NT2/D1 (cell line): Measurements from ENCODE around the gene ROBO2.

Experiments
- DNase-seq: peaks from one replicate; pipeline ENCODE4 v3.0.0-alpha.2; 2011; ENCODE audit warnings: low read depth, low spot score
- H3K27me3 ChIP-seq: 2 replicates; pipeline ENCODE4 v1.6.0; 2011; ENCODE audit warnings: mild to moderate bottlenecking; ENCODE audit not compliant: insufficient read length, insufficient read depth
- H3K36me3 ChIP-seq: 2 replicates; pipeline ENCODE4 v1.6.1; 2011; ENCODE audit warnings: mild to moderate bottlenecking, low read length, mixed read lengths; ENCODE audit not compliant: insufficient read depth, insufficient read length
- H3K4me1 ChIP-seq: 2 replicates; pipeline ENCODE4 v1.5.1; 2011; ENCODE audit not compliant: insufficient read depth, insufficient read length
- H3K4me3 ChIP-seq: 2 replicates; pipeline ENCODE4 v1.5.1; 2011; ENCODE audit warnings: low read depth; ENCODE audit not compliant: insufficient read length
- H3K9ac ChIP-seq: 2 replicates; pipeline ENCODE4 v1.6.0; 2011; ENCODE audit warnings: low read depth; ENCODE audit not compliant: insufficient read length
- H3K9me3 ChIP-seq: 2 replicates; pipeline ENCODE4 v1.5.1; 2011; ENCODE audit warnings: mild to moderate bottlenecking, low read length; ENCODE audit not compliant: insufficient read depth
- SUZ12 ChIP-seq: IDR thresholded peaks from 2 replicates; pipeline ENCODE4 v1.6.1; 2011; ENCODE audit not compliant: insufficient read length, insufficient read depth; ENCODE audit errors: extremely low read depth
- YY1 ChIP-seq: IDR thresholded peaks from 2 replicates; pipeline ENCODE4 v1.6.1; 2011; ENCODE audit not compliant: insufficient read length, insufficient read depth
- ZNF274 ChIP-seq: IDR thresholded peaks from 2 replicates; pipeline ENCODE4 v1.6.1; 2011; ENCODE audit warnings: mild to moderate bottlenecking, low read depth, low read length

The ROBO2 gene

GRCh38 chr3:77412021-77412438 is 372.1 kb downstream of the ROBO2 start:
- H3K4me3 ChIP-seq: no peak overlapping the region
- DNase-seq: no peak
- H3K36me3 ChIP-seq: no peaks in the 10 kb centered on the region
- H3K9me3 ChIP-seq: peaks cover 10% of the 10 kb centered on the region
- TF ChIP-seq YY1: no peak
- no peak for TF ChIP-seq SUZ12
- no peak for TF ChIP-seq ZNF274
- H3K27me3 ChIP-seq: no peaks in the 10 kb centered on the region
- no peak overlapping the region for H3K9ac ChIP-seq
- H3K4me1 ChIP-seq: no peaks in the 10 kb centered on the region

GRCh38 chr3:77412584-77412983 is 372.7 kb downstream of the ROBO2 start:
- no peaks in the 10 kb centered on the region for H3K27me3 ChIP-seq
- no peak overlapping the region for H3K4me3 ChIP-seq
- DNase-seq: no peak
- H3K9me3 ChIP-seq: peaks cover 10% of the 10 kb centered on the region
- TF ChIP-seq SUZ12 (no peak), YY1 (no peak), ZNF274 (no peak)
- no peaks in the 10 kb centered on the region for H3K36me3 ChIP-seq
- H3K4me1 ChIP-seq: no peaks in the 10 kb centered on the region
- H3K9ac ChIP-seq: no peak overlapping the region

- Histone ChIP-seq H3K4me3 (no peak overlapping the region), H3K9me3 (peaks cover 10% of the 10 kb centered on the region), H3K27me3 (no peaks in the 10 kb centered on the region), H3K36me3 (no peaks in the 10 kb centered on the region), H3K9ac (no peak overlapping the region), H3K4me1 (no peaks in the 10 kb centered on the region)
- TF ChIP-seq SUZ12 (no peak), YY1 (no peak), ZNF274 (no peak)
- no peak for DNase-seq
Measured at GRCh38 chr3:77414881-77415280, 375.0 kb downstream of the ROBO2 start.

- Histone ChIP-seq H3K4me3 (no peak overlapping the region), H3K27me3 (no peaks in the 10 kb centered on the region), H3K9me3 (peaks cover 9% of the 10 kb centered on the region), H3K4me1 (no peaks in the 10 kb centered on the region), H3K9ac (no peak overlapping the region), H3K36me3 (no peaks in the 10 kb centered on the region)
- no peak for TF ChIP-seq ZNF274
- no peak for DNase-seq
Measured at GRCh38 chr3:77420336-77420735, 380.4 kb downstream of the ROBO2 start.

- H3K4me3 ChIP-seq: no peak overlapping the region
- no peak for TF ChIP-seq SUZ12
- no peak for TF ChIP-seq YY1
- TF ChIP-seq ZNF274: no peak
- H3K36me3 ChIP-seq: no peaks in the 10 kb centered on the region
- no peaks in the 10 kb centered on the region for H3K9me3 ChIP-seq
- H3K4me1 ChIP-seq: no peaks in the 10 kb centered on the region
- no peaks in the 10 kb centered on the region for H3K27me3 ChIP-seq
- DNase-seq: no peak
- no peak overlapping the region for H3K9ac ChIP-seq
Measured at GRCh38 chr3:77421916-77422315, 382.0 kb downstream of the ROBO2 start.

GRCh38 chr3:77426531-77426930 is 386.6 kb downstream of the ROBO2 start:
- no peaks in the 10 kb centered on the region for H3K36me3 ChIP-seq
- H3K4me3 ChIP-seq: no peak overlapping the region
- H3K27me3 ChIP-seq: no peaks in the 10 kb centered on the region
- no peaks in the 10 kb centered on the region for H3K4me1 ChIP-seq
- no peak for DNase-seq
- H3K9ac ChIP-seq: no peak overlapping the region
- H3K9me3 ChIP-seq: no peaks in the 10 kb centered on the region
- no peak for TF ChIP-seq ZNF274
- TF ChIP-seq SUZ12: no peak
- no peak for TF ChIP-seq YY1

- no peak overlapping the region for H3K9ac ChIP-seq
- no peak for DNase-seq
- H3K9me3 ChIP-seq: no peaks in the 10 kb centered on the region
- H3K4me1 ChIP-seq: no peaks in the 10 kb centered on the region
- H3K27me3 ChIP-seq: no peaks in the 10 kb centered on the region
- no peak overlapping the region for H3K4me3 ChIP-seq
- no peak for TF ChIP-seq ZNF274
- no peak for TF ChIP-seq YY1
- TF ChIP-seq SUZ12: no peak
- no peaks in the 10 kb centered on the region for H3K36me3 ChIP-seq
Measured at GRCh38 chr3:77427528-77427927, 387.6 kb downstream of the ROBO2 start.

- H3K4me1 ChIP-seq: no peaks in the 10 kb centered on the region
- H3K36me3 ChIP-seq: no peaks in the 10 kb centered on the region
- H3K27me3 ChIP-seq: no peaks in the 10 kb centered on the region
- no peak for DNase-seq
- no peak overlapping the region for H3K9ac ChIP-seq
- H3K4me3 ChIP-seq: no peak overlapping the region
- H3K9me3 ChIP-seq: no peaks in the 10 kb centered on the region
- no peak for TF ChIP-seq ZNF274
- no peak for TF ChIP-seq SUZ12
- no peak for TF ChIP-seq YY1
Measured at GRCh38 chr3:77436908-77437307, 397.0 kb downstream of the ROBO2 start.
